ENCODE results near the gene CNIH3. TPM values are rescaled to one million over a fixed set of nuclear protein-coding genes. Genes with fewer than 3 reads are reported as not detected.

CNIH3 gene
- total RNA-seq, 2 experiments from 2014 or later = 1.8 to 2.5 TPM

GRCh38 chr1:224718470-224719053 lies 102.4 kb downstream of the CNIH3 start:
- H3K27ac Mint-ChIP-seq = no peak overlapping the region
- DNase-seq (no peak), ATAC-seq (ENCODE audit: poor library complexity) (no peak)
- no peak overlapping the region for H3K4me3 Mint-ChIP-seq
- Histone ChIP-seq H3K4me3 (ENCODE audit: low read length) (no peak overlapping the region), H3K27ac (ENCODE audit: low read depth in 1 of 2, low read length in 2 of 2) (no peak overlapping the region), H3K4me1 (ENCODE audit: insufficient read depth, low read length) (no peaks in the 10 kb centered on the region), H3K9me3 (ENCODE audit: control insufficient read depth in 1 of 2, insufficient read depth in 1 of 2, low read length in 2 of 2) (no peaks in the 10 kb centered on the region), H3K36me3 (ENCODE audit: insufficient read depth, low read length) (no peaks in the 10 kb centered on the region), H3K27me3 (ENCODE audit: control insufficient read depth in 1 of 2, insufficient read depth in 2 of 2, low read length in 2 of 2) (peaks cover 0 to 13% of the 10 kb centered on the region in 2 experiments)
- H3K9me3 Mint-ChIP-seq = no peaks in the 10 kb centered on the region
- intact Hi-C loops (cut with DNase I, micrococcal nuclease) = no loop called here
- H3K4me1 Mint-ChIP-seq (ENCODE audit: low read depth) = no peaks in the 10 kb centered on the region
- TF ChIP-seq, protein P1, sequence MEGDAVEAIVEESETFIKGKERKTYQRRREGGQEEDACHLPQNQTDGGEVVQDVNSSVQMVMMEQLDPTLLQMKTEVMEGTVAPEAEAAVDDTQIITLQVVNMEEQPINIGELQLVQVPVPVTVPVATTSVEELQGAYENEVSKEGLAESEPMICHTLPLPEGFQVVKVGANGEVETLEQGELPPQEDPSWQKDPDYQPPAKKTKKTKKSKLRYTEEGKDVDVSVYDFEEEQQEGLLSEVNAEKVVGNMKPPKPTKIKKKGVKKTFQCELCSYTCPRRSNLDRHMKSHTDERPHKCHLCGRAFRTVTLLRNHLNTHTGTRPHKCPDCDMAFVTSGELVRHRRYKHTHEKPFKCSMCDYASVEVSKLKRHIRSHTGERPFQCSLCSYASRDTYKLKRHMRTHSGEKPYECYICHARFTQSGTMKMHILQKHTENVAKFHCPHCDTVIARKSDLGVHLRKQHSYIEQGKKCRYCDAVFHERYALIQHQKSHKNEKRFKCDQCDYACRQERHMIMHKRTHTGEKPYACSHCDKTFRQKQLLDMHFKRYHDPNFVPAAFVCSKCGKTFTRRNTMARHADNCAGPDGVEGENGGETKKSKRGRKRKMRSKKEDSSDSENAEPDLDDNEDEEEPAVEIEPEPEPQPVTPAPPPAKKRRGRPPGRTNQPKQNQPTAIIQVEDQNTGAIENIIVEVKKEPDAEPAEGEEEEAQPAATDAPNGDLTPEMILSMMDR (IDR thresholded peaks at IDR 0.05) = no peak
- peaks cover 32% of the 10 kb centered on the region for H3K27me3 Mint-ChIP-seq
- ChIA-PET CTCF (no interaction called here), POLR2A (no interaction called here)
- no peaks in the 10 kb centered on the region for H3K36me3 Mint-ChIP-seq (ENCODE audit: low read depth)

GRCh38 chr1:224719716-224720115 lies 103.6 kb downstream of the CNIH3 start:
- ChIA-PET POLR2A (interaction anchor here (1.2 kb wide), 1 partner anchor 27 kb away, joined by 3 read pairs; no protein-coding TSS in a partner anchor), CTCF (no interaction called here)
- ATAC-seq (ENCODE audit: poor library complexity) = no peak
- Mint-ChIP-seq H3K36me3 (ENCODE audit: low read depth) (no peaks in the 10 kb centered on the region), H3K4me3 (no peak overlapping the region), H3K27ac (no peak overlapping the region), H3K27me3 (peaks cover 32% of the 10 kb centered on the region), H3K4me1 (ENCODE audit: low read depth) (no peaks in the 10 kb centered on the region), H3K9me3 (no peaks in the 10 kb centered on the region)
- Histone ChIP-seq H3K36me3 (ENCODE audit: insufficient read depth, low read length) (no peaks in the 10 kb centered on the region), H3K4me1 (ENCODE audit: insufficient read depth, low read length) (no peaks in the 10 kb centered on the region), H3K4me3 (ENCODE audit: low read length) (no peak overlapping the region), H3K27me3 (ENCODE audit: control insufficient read depth in 1 of 2, insufficient read depth in 2 of 2, low read length in 2 of 2) (peaks cover 0 to 13% of the 10 kb centered on the region in 2 experiments), H3K27ac (ENCODE audit: low read depth in 1 of 2, low read length in 2 of 2) (no peak overlapping the region), H3K9me3 (ENCODE audit: control insufficient read depth in 1 of 2, insufficient read depth in 1 of 2, low read length in 2 of 2) (no peaks in the 10 kb centered on the region)
- DNase-seq = no peak
- TF ChIP-seq, protein P1 (IDR thresholded peaks at IDR 0.05) = no peak
- intact Hi-C loops (cut with DNase I, micrococcal nuclease) = no loop called here

DNA sequence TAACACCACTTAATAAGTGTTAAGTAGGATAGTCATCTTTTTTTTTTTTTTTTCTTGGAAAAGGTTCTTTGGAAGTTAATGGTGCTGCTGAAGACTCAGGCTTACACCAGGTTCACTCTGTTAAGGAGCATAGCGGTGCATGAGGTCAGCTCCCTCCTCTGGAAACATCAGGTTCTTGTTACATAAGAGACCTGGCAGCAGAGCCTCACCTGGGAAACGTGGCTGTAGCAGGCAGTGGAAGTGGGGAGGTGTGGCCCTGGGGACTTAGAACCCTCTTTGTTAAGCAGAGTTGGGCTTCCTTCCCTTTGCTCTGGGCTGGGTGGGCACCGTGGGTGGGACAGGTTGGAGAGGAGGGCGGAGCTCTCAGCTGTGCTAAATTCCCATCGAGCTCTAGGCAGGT lies 104.1 kb downstream of the CNIH3 start:
- H3K4me3 Mint-ChIP-seq = no peak overlapping the region
- Histone ChIP-seq H3K9me3 (ENCODE audit: control insufficient read depth in 1 of 2, insufficient read depth in 1 of 2, low read length in 2 of 2) (no peaks in the 10 kb centered on the region), H3K27ac (ENCODE audit: low read depth in 1 of 2, low read length in 2 of 2) (no peak overlapping the region), H3K4me3 (ENCODE audit: low read length) (no peak overlapping the region), H3K4me1 (ENCODE audit: insufficient read depth, low read length) (no peaks in the 10 kb centered on the region), H3K27me3 (ENCODE audit: control insufficient read depth in 1 of 2, insufficient read depth in 2 of 2, low read length in 2 of 2) (peaks cover 0 to 13% of the 10 kb centered on the region in 2 experiments), H3K36me3 (ENCODE audit: insufficient read depth, low read length) (no peaks in the 10 kb centered on the region)
- POLR2A ChIA-PET = interaction anchor here (1.2 kb wide), 1 partner anchor 26 kb away, joined by 3 read pairs; no protein-coding TSS in a partner anchor
- H3K9me3 Mint-ChIP-seq = no peaks in the 10 kb centered on the region
- CTCF ChIA-PET = no interaction called here
- DNase-seq (no peak), ATAC-seq (ENCODE audit: poor library complexity) (no peak)
- TF ChIP-seq, protein P1 (IDR thresholded peaks at IDR 0.05) = no peak
- no peaks in the 10 kb centered on the region for H3K36me3 Mint-ChIP-seq (ENCODE audit: low read depth)
- H3K4me1 Mint-ChIP-seq (ENCODE audit: low read depth) = no peaks in the 10 kb centered on the region
- peaks cover 29% of the 10 kb centered on the region for H3K27me3 Mint-ChIP-seq
- intact Hi-C loops (cut with DNase I, micrococcal nuclease) = no loop called here
- H3K27ac Mint-ChIP-seq = no peak overlapping the region
